NCI-H345 treated with DMSO at 0.1 percent for 48 hours (cell line): Measurements from ENCODE around the gene RETREG1.
A peak's percentile ranks its signal among the peaks of the same experiment; 100 is the strongest.

Source experiments
- DNase-seq: peaks from one replicate; lab custom pipeline; 2025; ENCODE audit not compliant: unreplicated experiment; lab: John Stamatoyannopoulos, UW

RETREG1 gene

DNA sequence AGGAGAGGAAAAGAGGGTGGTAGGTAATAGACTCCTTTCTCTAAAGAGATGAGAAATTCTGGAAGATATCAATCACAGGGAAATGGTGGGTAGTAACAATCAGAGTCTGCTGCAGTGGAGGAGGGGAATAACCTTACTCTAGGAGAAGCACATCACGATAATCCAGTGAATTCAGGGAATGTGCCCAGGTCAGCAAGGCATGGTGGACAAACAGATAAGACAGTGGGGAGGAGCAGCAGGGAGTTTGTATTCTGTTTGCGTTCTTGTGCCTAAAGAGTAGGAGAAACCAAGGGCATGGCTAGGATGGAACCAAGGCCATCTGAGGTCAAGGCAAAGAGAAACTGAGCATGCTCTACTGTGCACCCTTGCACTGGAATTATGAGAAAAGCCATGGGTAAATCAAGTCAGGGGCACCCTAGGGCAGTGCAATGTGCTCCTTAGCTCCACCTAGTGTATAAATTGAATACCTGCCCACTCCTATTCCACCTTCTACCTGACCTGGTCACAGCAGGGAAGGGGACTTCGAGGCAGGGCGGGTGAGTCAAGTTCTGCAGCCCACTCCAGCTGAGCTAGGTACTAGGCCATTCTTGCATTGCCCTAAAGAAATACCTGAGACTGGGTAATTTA lies 31.6 kb downstream of the RETREG1 start:
- DNase-seq = no peak

DNA sequence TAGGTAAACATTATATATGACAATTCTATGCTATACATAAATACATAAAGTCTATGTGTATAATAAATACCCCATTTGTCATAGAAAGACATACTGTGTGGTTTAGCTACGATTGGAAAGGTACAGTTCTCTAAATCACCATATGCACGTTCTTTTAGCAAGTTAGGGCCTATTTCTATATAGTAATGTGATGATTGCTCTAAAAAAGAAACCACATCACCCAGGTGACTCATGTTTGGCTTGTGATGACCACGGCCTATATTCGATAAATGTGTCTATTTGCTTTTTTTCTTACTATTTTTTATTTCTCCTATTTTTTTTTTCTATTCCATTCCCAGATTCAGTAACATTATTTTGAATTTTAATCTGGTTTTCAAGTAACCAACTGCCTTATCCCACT lies 34.7 kb downstream of the RETREG1 start:
- no peak for DNase-seq

DNA sequence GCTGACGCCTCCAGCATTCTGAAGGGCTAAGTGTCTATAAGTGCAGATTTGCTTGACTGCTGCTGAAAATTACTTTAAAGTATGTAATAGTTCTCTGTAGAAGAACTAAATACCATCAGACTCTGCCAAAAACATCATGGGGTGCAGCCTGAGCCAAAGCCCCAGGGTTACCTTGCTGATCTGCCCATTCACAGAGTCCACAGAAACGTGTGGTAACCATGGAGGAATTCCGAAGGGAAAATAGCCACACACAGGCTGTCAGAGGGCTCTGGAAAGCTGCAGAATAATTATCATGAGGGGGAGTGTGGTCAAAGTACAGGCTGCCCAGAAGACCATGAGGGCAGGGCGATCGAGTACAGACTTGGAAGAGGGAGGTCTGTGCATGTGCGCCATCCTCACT lies 36.4 kb downstream of the RETREG1 start:
- DNase-seq = no peak

DNA sequence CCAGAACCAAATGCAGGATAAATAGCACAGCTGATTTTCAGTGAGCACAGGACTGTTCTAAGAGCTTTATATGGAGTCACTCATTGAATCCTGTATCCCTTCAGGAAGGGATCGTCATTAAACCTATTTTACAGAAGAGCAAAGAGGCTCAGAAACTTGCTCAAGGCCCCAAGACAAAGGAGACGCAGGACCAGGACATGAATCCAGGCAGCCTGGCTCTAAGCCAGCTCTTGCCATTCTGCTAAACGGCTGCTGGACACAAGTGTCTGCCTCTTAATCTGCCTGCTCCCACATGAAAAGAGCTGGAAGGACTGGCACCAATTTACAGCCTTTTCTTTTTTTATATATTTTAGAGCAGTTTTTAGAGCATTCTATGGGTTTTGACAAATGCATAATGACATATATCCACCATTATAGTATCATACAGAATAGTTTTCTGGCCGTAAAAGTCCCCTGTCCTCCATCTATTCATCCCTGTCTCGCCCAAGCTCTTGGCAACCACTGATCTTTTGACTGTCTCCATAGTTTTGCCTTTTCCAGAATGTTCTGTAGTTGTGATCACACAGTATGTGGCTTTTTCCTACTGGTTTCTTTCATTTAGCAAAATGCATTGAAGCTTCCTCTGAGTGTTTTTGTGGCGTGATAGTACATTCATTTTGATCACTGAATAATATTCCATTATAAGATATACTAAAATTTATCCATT lies 37.5 kb downstream of the RETREG1 start:
- DNase-seq = peak; percentile 40

- peak; percentile 53 for DNase-seq
These were observed 38.3 kb downstream of the RETREG1 start for GRCh38 chr5:16578474-16578883.

DNA sequence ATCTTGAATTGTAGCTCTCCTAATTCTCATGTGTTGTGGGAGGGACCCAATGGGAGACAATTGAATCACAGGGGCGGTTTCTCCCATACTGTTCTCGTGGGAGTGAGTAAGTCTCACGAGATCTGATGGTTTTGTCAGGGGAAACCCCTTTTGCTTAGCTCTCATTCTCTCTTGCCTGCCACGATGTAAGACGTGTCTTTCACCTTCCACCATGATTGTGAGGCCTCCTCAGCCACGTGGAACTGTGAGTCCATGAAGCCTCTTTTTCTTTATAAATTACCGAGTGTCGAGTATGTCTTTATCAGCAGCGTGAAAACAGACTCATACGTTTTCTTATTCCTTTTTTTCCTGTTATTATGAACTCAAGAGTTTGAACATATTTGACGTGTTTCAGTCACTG lies 39.1 kb downstream of the RETREG1 start:
- DNase-seq = no peak

DNA sequence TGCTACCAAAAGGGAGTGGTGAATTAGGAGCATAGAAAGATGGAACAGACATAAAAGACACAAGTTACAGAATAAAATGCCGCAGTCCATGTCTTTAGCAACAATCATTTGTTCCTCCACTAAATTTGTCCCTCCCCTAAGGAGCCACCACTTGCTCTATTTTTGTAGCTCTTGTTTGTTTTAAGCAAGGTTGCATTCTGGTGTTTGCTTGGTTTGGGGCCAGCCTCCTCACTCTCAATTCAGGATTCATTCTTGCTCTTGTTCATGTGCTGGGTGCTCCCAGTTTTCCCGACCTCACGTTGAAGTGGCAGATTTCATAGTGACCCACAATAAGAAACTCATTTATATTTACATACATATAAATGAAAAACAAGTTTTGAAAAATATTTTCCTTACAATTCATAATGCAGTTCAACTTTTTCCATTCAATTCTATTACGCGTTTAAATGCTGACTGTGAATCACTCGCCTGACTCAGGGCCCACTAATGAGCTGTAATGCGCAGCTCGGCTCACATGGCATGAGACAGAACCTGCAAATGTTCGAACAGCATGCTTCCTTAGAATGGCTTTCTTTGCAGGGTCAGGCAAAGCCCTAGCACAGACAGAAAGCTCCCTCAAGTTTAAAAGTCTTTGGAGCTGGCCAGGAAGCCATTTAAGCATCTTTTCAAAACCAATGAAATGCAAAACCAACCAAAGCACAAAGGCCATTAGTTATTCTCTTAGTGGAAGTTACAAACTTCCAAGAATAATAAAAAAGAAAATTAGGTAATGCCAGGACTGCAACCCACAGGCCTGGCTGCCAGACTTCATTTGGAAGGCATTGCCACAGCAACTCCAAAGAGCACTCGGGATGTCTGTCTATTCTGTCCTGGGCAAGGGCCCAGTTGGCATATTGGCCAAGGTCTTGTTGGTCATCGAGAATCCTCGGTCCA lies 41.7 kb downstream of the RETREG1 start:
- no peak for DNase-seq

GRCh38 chr5:16573401-16573800 lies 43.4 kb downstream of the RETREG1 start:
- no peak for DNase-seq

DNA sequence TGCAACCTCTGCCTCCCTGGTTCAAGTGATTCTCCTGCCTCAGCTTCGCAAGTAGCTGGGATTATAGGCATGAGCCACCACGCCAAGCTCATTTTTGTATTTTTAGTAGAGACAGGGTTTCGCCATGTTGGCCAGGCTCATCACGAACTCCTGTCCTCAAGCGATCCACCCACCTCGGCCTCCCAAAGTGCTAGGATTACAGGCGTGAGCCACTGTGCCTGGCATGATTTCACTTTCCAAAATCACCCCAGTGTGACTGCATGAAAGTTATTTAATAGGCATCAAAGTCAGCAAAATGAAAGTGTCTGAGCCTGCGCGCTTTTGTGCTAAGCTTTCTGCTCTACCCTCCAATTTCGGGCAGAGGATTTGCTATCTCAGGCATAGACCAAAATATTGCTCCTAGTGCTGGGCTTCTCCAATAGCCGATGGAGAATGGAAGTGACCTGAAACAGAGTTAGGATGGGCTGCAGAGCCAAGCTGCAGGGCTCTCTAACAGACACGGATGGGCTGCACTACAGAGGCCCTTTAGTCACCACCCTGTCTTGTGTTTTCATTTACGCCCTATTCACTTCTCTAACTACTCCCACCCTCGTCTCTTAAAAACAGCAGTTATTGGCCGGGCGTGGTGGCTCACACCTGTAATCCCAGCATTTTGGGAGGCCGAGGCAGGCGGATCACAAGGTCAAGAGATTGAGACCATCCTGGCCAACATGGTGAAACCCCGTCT lies 44.3 kb downstream of the RETREG1 start:
- DNase-seq = no peak

DNA sequence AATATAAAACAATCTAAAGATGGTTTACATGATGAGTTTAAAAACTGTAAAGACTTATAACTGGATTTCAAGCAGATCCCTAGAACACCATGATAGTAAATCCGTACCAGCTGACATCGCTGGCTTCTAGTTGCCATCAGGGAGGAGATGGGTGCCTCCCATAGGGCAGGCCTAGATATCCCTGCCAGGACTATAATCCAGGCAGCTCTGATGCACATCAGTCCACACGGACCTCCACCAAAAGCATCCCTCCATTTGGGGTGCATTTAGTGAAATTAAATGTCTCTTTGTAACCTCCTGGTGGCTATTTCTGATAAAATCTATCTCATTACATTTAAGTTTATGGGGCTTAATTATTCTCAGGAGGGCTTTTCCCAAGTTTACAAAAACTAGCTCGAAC lies 45.8 kb downstream of the RETREG1 start:
- DNase-seq = no peak

DNA sequence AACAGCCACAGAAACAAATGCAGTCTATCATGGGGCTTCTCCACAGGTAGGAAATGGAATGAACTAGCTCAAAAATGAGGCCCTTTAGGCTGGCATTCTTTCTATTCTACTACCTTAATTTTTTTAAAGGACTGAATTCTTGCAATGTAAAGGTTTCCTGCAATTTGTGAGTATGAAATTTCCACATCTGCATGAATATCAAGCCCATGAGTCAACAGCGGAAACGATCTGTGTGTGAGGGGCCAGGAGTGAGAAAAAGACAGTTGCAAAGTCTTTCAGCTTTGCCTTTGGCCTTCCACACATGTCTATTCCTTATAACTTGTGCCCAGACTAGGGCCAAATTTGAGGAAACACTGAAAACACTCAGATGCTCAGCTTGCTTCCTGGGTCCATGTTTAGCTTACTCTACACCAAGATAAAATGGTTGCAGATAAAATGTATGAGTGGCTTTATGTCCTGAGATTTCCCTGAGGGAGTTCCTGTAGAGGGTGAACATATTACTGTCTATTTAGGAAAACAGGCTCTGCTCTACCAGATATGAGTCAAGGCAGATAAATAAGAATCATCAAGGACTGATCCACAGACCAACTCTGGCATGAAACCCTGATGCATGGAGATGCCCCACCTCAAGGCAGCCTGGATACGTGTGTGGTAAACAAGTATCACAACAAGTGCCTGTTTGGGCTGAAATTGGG lies 46.5 kb downstream of the RETREG1 start:
- no peak for DNase-seq

DNA sequence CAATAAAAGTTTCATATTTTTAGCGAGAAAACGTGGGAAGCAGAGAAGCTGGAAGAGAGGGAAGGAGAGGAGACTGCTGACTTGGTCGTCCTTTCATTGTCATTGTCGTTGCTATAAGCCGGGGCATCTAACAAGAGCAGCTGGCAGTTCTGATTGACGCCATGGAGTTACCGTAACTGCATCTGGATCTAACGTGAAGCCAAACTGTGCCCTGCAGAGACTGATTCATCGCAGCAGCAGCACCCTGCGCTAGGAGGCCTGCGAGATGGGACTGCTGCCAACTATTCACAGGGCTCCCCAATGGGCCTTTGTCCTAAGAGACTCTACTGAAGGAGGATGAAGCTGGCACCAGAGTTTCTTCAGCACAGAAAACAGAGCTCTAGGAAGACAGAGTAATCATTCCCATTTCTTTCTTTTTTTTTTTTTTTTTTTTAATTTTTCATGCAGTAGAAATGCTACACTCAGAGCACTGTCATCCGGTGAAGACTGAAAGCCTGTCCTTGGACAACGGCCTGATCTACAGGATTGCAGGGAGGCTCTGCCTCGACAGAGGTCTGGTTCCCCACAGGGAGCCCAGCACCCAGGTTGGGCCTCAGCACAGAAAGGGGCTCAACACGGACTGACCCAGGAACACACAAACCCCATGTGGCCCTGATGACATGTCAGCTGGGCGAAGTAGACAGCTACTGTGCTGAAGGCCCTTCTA lies 47.8 kb downstream of the RETREG1 start:
- DNase-seq = peak; percentile 96

DNA sequence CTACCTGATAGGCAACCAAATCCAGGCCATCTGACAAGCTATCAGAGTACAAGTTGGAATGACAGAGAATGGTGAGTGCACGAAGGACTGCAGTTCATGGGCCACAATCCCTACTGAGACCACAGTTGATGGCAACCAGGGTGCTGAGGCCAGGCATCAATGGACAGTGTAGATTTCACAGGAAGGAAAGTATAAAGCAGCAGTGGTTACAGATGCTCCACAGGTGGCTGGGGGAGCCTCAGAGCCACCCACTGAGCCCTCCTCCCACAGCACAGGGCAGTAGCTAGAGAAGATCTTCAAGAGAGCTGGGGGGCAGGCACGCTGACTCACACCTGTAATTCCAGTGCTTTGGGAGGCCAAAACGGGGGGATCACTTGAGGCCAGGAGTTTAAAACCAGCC lies 49.4 kb downstream of the RETREG1 start:
- DNase-seq = no peak

DNA sequence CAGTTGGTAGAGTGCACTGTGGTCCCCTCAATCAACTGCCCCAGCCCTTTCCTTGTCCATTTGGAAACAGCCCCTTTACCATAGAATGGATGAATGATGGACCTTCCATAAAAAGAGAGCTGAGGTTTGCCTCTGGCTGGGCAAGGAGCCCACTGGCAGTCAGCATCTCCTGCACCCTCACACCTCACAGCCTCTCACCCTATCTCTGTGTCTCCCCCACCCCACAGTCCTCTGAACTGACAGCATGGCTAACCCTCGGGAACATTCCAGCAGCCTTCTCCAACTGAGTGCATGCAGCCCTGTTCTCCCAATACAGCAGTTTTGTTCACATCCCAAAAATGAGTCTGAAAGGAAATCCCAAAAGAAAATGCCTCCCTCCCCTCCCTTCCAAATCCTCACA lies 51.7 kb downstream of the RETREG1 start:
- no peak for DNase-seq

DNA sequence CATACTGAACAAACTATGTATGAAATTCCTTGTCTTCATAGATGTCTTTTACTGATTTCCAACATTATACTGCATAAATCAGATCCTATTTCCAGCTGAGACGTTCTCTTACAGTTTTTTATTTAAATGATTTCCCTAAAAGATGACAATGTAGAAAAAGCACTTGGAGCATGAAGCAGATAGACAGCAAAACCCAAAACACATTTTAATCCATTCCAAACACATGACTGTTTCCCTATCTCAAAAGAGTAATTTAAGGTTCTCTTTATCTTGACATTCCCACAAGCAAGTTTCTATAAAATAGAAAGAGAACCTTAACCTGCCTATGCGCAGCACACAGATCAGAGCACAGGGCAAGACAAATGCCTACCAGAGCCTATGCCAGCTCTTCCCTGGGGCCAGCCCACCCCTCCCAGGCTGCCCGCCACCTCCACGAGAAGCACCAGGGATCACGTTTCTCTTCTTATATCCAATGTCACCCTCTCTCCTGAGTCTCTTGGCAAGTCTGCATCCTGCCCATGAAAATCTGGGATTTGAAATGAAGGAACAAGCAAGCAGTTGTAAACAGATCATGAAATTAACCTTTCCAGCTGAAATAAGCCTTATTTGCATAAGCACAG lies 52.4 kb downstream of the RETREG1 start:
- DNase-seq = no peak

DNA sequence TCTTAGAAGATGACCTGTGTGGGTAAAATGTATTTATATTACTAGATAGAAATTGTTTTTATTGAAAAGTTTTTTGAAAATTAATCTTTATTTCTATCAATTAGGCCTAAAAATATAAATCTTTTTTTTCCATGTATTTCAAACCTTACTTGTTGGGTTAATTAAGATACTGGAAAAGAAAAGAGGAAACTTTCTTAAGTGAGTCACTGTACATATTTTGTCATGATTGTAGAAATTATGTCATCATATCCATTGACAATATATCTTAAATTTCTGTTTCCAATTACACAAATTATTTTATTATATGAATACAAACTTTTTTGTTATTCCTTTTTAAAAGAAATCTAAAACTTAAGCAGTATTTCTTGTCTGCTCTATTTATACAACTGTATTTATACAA lies 53.1 kb downstream of the RETREG1 start:
- no peak for DNase-seq

DNA sequence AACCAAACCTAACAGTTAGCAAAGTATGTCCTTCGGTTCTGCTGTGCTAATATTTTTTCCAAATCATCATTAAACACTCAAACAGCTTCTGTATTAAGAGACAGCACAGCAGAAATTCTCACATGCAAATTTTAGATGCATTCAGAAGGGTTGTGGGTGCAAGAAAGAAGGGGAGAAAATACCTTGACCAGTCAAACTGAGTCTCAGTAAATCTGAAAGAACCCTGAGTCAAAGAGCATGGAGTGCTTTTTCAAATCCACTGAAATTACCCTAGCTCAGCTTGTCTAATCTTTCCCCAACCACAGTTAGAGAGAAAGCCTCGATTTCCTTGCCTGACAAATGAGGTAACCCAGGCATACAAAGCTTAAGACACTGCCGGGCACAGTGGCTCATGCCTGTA lies 55.1 kb downstream of the RETREG1 start:
- DNase-seq = no peak

- DNase-seq = no peak
These were observed 57.1 kb downstream of the RETREG1 start for GRCh38 chr5:16559702-16560101.

DNA sequence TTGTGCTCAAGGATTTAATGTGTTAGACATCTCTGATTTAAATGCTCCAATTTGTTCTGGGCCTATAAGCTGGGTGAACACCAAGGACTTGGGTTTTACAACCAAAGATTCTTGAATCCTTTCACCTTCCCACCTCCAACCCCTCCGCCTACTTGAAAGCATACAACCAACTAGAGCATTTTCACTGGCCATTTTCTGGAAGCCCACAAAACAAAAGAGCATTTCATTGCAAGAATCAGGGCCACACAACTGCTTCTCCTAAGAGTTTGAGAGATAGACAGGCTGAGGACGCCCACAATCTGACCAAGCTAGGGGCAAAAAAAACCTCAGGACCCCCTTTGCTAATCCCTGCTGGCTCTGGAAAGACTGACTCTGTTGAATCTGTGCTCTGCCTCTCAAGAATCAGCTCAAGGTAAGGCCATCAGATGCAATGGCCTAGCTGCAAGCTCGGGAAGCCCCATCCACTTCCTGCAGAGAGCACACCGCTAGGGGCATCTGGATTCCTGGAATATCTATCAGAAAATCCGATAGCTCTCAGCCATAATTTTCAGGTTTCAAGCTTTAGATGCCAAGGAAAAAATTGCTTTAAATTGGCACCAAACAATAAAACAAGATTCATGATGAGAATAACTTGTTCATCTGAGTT lies 57.7 kb downstream of the RETREG1 start:
- no peak for DNase-seq
